RCC 7860 (cell line): ENCODE measurements around the gene ARID5B.
A peak's percentile ranks its signal among the peaks of the same experiment; 100 is the strongest.

Experiments used
- DNase-seq: peaks from one replicate; pipeline ENCODE4 v3.0.0-alpha.2; 2015; ENCODE audit warnings: low spot score
- FAIRE-seq: peaks from 2 replicates; lab custom pipeline; 2012; peaks lifted over from hg19 to GRCh38; lab: Jason Lieb, UNC

ARID5B gene

GRCh38 chr10:61887772-61888171 is 13.7 kb upstream of the ARID5B start:
- FAIRE-seq (no peak), DNase-seq (no peak)

- DNase-seq (no peak), FAIRE-seq (no peak)
These were observed 12.8 kb upstream of the ARID5B start for GRCh38 chr10:61888744-61889143.

- FAIRE-seq (no peak), DNase-seq (no peak)
These were observed 11.1 kb upstream of the ARID5B start for GRCh38 chr10:61890430-61890829.

GRCh38 chr10:61890881-61891409 is 10.6 kb upstream of the ARID5B start:
- DNase-seq (no peak), FAIRE-seq (no peak)

- no peak for FAIRE-seq
- DNase-seq: no peak
These were observed 9.5 kb upstream of the ARID5B start for GRCh38 chr10:61891906-61892585.

- no peak for FAIRE-seq
These were observed 8.5 kb upstream of the ARID5B start for GRCh38 chr10:61892961-61893360.

GRCh38 chr10:61894133-61894532 is 7.4 kb upstream of the ARID5B start:
- DNase-seq: no peak
- FAIRE-seq: no peak

More at GRCh38 chr10:61892961-61893360, 8.5 kb upstream of the ARID5B start:
- no peak for DNase-seq

- no peak for DNase-seq
- FAIRE-seq: no peak
These were observed 5.5 kb upstream of the ARID5B start for GRCh38 chr10:61895898-61896600.

- no peak for FAIRE-seq
- peak; percentile 26 for DNase-seq
These were observed 4.4 kb upstream of the ARID5B start for GRCh38 chr10:61896854-61897661.

- DNase-seq (no peak), FAIRE-seq (no peak)
These were observed 3.6 kb upstream of the ARID5B start for GRCh38 chr10:61897671-61898434.

- DNase-seq (no peak), FAIRE-seq (no peak)
These were observed 3.1 kb upstream of the ARID5B start for GRCh38 chr10:61898435-61898778.

- FAIRE-seq (peak; percentile 86), DNase-seq (peak; percentile 29)
These were observed 2.4 kb upstream of the ARID5B start for GRCh38 chr10:61899069-61899531.

GRCh38 chr10:61899663-61899996 is 1.9 kb upstream of the ARID5B start:
- no peak for DNase-seq
- no peak for FAIRE-seq

GRCh38 chr10:61899997-61900828 is 1.3 kb upstream of the ARID5B start:
- peak; percentile 42 for FAIRE-seq
- DNase-seq: peak; percentile 44

GRCh38 chr10:61901829-61902444 is 438 bp downstream of the ARID5B start:
- no peak for FAIRE-seq
- DNase-seq: no peak

GRCh38 chr10:61902445-61903220 is 1.1 kb downstream of the ARID5B start:
- DNase-seq (peak; percentile 49), FAIRE-seq (peak; percentile 29)

- peak; percentile 44 for DNase-seq
- no peak for FAIRE-seq
These were observed 1.9 kb downstream of the ARID5B start for GRCh38 chr10:61903221-61903927.

GRCh38 chr10:61903928-61904344 is 2.4 kb downstream of the ARID5B start:
- no peak for DNase-seq
- FAIRE-seq: peak; percentile 41
